ENCODE results near the gene BRME1. TPM values are rescaled to one million over a fixed set of nuclear protein-coding genes. Genes with fewer than 3 reads are reported as not detected.

Gene BRME1
- total RNA-seq, 1 donor from 2014 or later = 12.0 TPM

DNA sequence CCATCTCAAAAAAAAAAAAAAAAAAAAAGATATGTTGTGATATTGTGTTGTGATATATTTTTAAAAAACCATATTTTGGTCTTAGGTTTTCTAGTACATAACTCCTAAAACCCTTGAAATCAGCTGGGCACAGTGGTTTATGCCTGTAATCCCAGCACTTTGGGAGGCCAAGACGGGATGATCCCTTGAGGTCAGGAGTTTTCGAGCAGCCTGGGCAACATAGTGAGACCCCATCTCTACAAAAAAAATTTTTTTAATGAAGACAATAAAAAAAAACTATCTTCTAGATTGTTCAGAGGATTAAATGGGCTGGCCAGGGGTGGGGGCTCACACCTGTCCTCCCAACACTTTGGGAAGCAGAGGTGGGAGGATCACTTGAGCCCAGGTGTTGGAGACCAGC is 45.1 kb upstream of the BRME1 start:
- H3K36me3 ChIP-seq = peaks cover 0 to 14% of the 10 kb centered on the region in 2 donors
- no peak overlapping the region for H3K4me3 ChIP-seq
- H3K27ac ChIP-seq = no peak overlapping the region
- no peaks in the 10 kb centered on the region for H3K27me3 ChIP-seq
- peaks cover 12% of the 10 kb centered on the region for H3K4me1 ChIP-seq
- no peaks in the 10 kb centered on the region for H3K9me3 ChIP-seq
- no peak for DNase-seq (ENCODE audit: extremely low spot score in 2 of 2)
- no peak for TF ChIP-seq POLR2A (IDR thresholded peaks at IDR 0.05)
- TF ChIP-seq, protein P1, sequence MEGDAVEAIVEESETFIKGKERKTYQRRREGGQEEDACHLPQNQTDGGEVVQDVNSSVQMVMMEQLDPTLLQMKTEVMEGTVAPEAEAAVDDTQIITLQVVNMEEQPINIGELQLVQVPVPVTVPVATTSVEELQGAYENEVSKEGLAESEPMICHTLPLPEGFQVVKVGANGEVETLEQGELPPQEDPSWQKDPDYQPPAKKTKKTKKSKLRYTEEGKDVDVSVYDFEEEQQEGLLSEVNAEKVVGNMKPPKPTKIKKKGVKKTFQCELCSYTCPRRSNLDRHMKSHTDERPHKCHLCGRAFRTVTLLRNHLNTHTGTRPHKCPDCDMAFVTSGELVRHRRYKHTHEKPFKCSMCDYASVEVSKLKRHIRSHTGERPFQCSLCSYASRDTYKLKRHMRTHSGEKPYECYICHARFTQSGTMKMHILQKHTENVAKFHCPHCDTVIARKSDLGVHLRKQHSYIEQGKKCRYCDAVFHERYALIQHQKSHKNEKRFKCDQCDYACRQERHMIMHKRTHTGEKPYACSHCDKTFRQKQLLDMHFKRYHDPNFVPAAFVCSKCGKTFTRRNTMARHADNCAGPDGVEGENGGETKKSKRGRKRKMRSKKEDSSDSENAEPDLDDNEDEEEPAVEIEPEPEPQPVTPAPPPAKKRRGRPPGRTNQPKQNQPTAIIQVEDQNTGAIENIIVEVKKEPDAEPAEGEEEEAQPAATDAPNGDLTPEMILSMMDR (IDR thresholded peaks at IDR 0.05) = no peak
- no peak for TF ChIP-seq POLR2AphosphoS5 (IDR thresholded peaks at IDR 0.05; ENCODE audit: insufficient read depth in 1 of 2, low read depth in 1 of 2)
- intact Hi-C loops (cut with DNase I) = no loop called here

DNA sequence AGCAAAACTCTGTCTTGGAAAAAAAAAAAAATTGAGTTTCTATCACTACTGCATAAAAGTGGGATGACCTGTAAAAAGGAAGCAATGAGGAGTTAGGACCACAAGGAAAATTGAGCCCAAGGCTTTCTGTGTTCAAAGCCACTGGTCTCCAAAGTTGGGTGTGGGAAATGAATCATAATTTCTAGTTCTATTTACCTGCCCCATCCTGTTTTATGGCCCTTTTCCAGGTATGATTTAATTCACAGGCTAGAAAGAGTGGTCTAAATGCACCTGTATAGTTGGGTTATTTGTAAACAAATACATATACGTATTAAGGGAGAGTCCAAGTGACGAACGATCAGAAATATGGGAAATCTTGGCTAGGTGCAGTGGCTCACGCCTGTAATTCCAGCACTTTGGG is 40.5 kb upstream of the BRME1 start:
- Histone ChIP-seq H3K4me1 (no peaks in the 10 kb centered on the region), H3K36me3 (no peaks in the 10 kb centered on the region), H3K9me3 (no peaks in the 10 kb centered on the region), H3K27ac (no peak overlapping the region), H3K27me3 (no peaks in the 10 kb centered on the region), H3K4me3 (no peak overlapping the region)
- TF ChIP-seq POLR2A (IDR thresholded peaks at IDR 0.05) = no peak
- peak in 1 of 2 donors; percentile 8 for TF ChIP-seq POLR2AphosphoS5 (IDR thresholded peaks at IDR 0.05; ENCODE audit: insufficient read depth in 1 of 2, low read depth in 1 of 2)
- DNase-seq (ENCODE audit: extremely low spot score in 2 of 2) = no peak
- intact Hi-C loops (cut with DNase I) = no loop called here

DNA sequence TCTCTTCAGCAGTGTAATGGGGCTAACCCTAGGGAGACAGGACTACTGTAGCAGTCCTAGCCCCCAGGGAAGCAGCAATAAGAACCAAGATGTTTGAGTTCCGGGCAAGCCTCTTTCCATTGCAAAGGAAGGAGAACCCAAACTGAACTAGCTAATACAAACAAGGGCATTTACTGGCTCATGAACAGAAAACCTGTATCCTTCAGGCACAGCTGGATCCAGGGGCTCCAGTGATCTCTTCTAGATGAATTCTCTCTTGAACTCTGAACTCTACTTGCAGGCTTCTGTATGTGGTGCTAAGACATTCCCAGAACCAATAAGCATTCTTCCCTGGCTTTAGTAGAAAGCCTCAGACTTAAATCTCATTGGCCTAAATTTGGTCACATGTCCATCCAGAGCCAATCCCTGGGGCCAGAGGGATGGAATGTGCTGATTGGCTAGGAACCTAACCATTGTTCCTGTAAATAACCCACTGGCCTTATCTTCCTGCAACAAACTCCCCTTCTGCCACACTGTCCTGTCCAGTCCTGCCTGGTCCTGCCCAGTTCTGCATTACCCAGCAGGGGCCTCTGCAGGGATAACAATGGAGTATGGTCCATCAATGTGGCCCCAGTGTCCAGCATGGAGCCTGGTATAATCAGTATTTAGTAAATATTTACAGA is 36.2 kb upstream of the BRME1 start:
- Histone ChIP-seq H3K9me3 (no peaks in the 10 kb centered on the region), H3K4me3 (no peak overlapping the region), H3K4me1 (peaks cover 14% of the 10 kb centered on the region), H3K36me3 (no peaks in the 10 kb centered on the region), H3K27ac (no peak overlapping the region), H3K27me3 (no peaks in the 10 kb centered on the region)
- DNase-seq (ENCODE audit: extremely low spot score in 2 of 2) = no peak
- TF ChIP-seq, protein P1 (IDR thresholded peaks at IDR 0.05) = no peak
- TF ChIP-seq POLR2AphosphoS5 (IDR thresholded peaks at IDR 0.05; ENCODE audit: insufficient read depth in 1 of 2, low read depth in 1 of 2) (no peak), POLR2A (IDR thresholded peaks at IDR 0.05) (no peak)
- intact Hi-C loops (cut with DNase I) = no loop called here

DNA sequence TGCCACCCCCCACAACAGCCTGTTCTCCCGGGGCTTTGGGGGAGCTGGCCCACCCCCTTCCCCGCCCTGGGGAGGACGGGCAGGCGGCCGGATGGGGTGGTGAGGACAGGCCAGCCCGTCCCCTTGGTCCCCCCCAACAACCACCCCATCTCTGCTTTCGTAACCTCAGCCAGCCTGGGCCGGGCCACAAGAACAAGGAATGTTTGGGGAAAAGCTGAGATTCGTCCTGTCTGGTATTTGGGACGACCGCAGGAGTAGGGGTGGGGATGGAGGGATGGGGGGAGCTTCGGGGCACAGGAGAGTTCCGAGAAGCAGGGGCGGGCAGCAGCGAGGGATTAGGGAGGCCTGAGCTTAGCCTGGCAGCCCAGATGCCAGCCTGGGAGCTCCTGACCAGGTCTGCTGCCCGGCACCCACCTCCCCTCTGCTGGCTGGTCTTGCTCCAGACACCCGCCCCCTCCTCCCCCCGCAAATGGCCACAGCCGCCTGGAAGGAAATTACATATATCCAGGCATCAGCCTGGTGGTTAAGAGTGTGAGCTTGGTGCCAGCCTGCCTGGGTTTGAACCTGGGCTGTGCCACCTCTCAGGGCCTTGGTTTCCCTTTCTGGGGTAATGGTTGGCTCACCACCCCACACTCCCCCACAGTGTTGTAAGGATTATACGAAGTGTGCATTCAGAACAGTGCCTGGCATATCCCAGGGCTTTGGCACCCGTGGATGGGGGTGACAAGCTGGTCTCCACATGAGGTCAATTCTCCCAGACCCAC is 32.6 kb upstream of the BRME1 start, which contains the start of gene PODNL1:
PODNL1 (minus strand) TSS at position 117 of the 764 bp plus-strand sequence. CDS start 236 bp downstream, outside the sequence.
- DNase-seq (ENCODE audit: extremely low spot score in 2 of 2) = no peak
- TF ChIP-seq POLR2AphosphoS5 (IDR thresholded peaks at IDR 0.05; ENCODE audit: insufficient read depth in 1 of 2, low read depth in 1 of 2) (no peak), POLR2A (IDR thresholded peaks at IDR 0.05) (no peak)
- TF ChIP-seq, protein P1 (IDR thresholded peaks at IDR 0.05) = no peak
- Histone ChIP-seq H3K27me3 (no peaks in the 10 kb centered on the region), H3K9me3 (no peaks in the 10 kb centered on the region), H3K27ac (peak within 1 kb of the TSS; percentile 10), H3K4me3 (peak within 1 kb of the TSS; percentile 24 to 41), H3K36me3 (no peaks in the 10 kb centered on the region), H3K4me1 (peaks cover 14% of the 10 kb centered on the region)
- intact Hi-C loops (cut with DNase I) = no loop called here

DNA sequence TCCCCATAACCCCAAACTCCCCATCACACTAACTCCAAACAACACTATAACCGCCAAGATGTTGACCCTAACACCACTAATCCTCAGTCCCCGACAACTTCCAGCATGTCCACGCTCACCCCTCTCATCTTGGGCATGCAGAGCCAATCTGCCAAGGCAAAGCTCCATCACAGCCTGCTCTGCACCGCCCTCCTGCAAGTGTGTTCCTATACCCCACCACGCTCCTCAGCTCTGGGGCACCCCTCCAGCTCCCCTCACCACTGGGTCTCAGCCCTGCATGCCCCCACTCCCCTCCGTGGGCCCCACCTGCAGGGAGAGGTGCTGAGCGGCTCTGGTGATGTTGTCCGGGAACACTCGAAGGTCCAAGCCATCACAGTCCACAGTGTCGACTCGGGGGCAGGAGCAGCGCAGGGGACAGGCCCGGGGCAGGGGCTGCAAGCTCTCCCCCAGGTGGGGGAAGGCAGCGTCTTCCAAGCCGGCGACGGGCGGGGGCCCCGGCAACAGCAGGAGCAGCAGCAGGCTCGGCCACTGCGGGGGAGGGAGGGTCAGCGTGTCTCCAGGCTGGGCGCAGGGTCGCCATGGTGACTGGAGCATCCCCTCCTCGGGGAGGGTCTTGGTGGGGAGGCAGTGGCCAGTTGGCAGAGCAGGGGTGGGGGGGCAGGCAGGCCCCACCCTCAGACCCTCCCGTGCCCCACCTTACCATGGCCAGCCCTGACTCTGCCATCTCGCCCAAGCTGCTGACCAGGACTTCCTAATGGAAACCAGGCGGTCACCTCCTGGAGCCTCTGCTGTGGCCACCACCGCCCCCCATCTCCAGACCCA is 31.8 kb upstream of the BRME1 start:
- Histone ChIP-seq H3K27ac (peak overlapping the region; percentile 10), H3K9me3 (no peaks in the 10 kb centered on the region), H3K27me3 (no peaks in the 10 kb centered on the region), H3K36me3 (no peaks in the 10 kb centered on the region), H3K4me3 (peak overlapping the region; percentile 24 to 41), H3K4me1 (peaks cover 14% of the 10 kb centered on the region)
- TF ChIP-seq, protein P1 (IDR thresholded peaks at IDR 0.05) = no peak
- no peak for TF ChIP-seq POLR2A (IDR thresholded peaks at IDR 0.05)
- TF ChIP-seq POLR2AphosphoS5 (IDR thresholded peaks at IDR 0.05; ENCODE audit: insufficient read depth in 1 of 2, low read depth in 1 of 2) = no peak
- intact Hi-C loops (cut with DNase I) = no loop called here
- no peak for DNase-seq (ENCODE audit: extremely low spot score in 2 of 2)
